ENCODE measurements around the gene CAMK2G. TPM values are rescaled to one million over a fixed set of nuclear protein-coding genes. Genes with fewer than 3 reads are reported as not detected.

The CAMK2G gene
- polyA plus RNA-seq, 2 of the 4 experiments (the other 2 are of a cell fraction): 22.6 to 25.5 TPM

DNA sequence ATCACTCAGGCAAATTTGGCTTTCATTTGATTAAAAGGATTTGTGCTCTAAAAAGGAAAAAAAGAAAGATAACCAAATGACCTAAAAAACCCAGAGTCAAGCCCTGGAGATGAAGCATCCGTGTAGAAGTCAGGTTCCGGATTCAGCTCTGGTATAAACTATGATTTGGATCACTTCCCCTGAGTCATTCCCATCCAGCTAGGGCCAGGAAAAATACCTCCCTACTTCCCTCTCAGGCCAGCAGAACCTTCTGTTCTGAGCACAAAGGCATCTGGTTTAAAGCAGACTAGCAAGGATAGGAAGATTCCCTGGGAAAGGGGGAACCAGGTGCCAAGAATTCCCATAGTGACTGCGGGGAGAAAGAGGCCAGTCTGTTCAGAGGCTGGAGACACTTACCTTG, 37.3 kb downstream of the CAMK2G start:
- TF ChIP-seq CBX2 (IDR thresholded peaks at IDR 0.05; ENCODE audit: borderline replicate concordance, low read depth) (no peak), NFE2L2 (conservative IDR thresholded peaks at IDR 0.05; ENCODE audit: low read length) (no peak), POLR2AphosphoS2 (conservative IDR thresholded peaks at IDR 0.05; ENCODE audit: low read length) (no peak), BHLHE40 (IDR thresholded peaks at IDR 0.05; ENCODE audit: low read depth, low read length) (no peak), RAD21 (conservative IDR thresholded peaks at IDR 0.05 in 1 of 2, IDR thresholded peaks at IDR 0.05 in 1 of 2) (no peak), MAZ (IDR thresholded peaks at IDR 0.05; ENCODE audit: borderline replicate concordance, low read depth, low read length) (no peak), EHF (CRISPR knock-in tag; IDR thresholded peaks at IDR 0.05) (no peak), MYC (IDR thresholded peaks at IDR 0.05; ENCODE audit: borderline replicate concordance, low read length) (no peak), KDM5A (IDR thresholded peaks at IDR 0.05) (no peak), SMC3 (IDR thresholded peaks at IDR 0.05) (no peak), MAFK (IDR thresholded peaks at IDR 0.05; ENCODE audit: partially characterized antibody) (no peak), ZFP36 (IDR thresholded peaks at IDR 0.05; ENCODE audit: borderline replicate concordance, partially characterized antibody) (no peak), CEBPB (IDR thresholded peaks at IDR 0.05) (no peak), HOXB5 (CRISPR knock-in tag; IDR thresholded peaks at IDR 0.05) (no peak), NPAS2 (CRISPR knock-in tag; IDR thresholded peaks at IDR 0.05; ENCODE audit: borderline replicate concordance) (no peak), RARB (CRISPR knock-in tag; IDR thresholded peaks at IDR 0.05) (no peak), ZSCAN20 (CRISPR knock-in tag; IDR thresholded peaks at IDR 0.05) (no peak)
- TF ChIP-seq, protein P1, sequence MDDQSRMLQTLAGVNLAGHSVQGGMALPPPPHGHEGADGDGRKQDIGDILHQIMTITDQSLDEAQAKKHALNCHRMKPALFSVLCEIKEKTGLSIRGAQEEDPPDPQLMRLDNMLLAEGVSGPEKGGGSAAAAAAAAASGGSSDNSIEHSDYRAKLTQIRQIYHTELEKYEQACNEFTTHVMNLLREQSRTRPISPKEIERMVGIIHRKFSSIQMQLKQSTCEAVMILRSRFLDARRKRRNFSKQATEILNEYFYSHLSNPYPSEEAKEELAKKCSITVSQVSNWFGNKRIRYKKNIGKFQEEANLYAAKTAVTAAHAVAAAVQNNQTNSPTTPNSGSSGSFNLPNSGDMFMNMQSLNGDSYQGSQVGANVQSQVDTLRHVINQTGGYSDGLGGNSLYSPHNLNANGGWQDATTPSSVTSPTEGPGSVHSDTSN (IDR thresholded peaks at IDR 0.05): no peak
- TF ChIP-seq, protein P2, sequence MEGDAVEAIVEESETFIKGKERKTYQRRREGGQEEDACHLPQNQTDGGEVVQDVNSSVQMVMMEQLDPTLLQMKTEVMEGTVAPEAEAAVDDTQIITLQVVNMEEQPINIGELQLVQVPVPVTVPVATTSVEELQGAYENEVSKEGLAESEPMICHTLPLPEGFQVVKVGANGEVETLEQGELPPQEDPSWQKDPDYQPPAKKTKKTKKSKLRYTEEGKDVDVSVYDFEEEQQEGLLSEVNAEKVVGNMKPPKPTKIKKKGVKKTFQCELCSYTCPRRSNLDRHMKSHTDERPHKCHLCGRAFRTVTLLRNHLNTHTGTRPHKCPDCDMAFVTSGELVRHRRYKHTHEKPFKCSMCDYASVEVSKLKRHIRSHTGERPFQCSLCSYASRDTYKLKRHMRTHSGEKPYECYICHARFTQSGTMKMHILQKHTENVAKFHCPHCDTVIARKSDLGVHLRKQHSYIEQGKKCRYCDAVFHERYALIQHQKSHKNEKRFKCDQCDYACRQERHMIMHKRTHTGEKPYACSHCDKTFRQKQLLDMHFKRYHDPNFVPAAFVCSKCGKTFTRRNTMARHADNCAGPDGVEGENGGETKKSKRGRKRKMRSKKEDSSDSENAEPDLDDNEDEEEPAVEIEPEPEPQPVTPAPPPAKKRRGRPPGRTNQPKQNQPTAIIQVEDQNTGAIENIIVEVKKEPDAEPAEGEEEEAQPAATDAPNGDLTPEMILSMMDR (IDR thresholded peaks at IDR 0.05): no peak
- TF ChIP-seq, protein P3, sequence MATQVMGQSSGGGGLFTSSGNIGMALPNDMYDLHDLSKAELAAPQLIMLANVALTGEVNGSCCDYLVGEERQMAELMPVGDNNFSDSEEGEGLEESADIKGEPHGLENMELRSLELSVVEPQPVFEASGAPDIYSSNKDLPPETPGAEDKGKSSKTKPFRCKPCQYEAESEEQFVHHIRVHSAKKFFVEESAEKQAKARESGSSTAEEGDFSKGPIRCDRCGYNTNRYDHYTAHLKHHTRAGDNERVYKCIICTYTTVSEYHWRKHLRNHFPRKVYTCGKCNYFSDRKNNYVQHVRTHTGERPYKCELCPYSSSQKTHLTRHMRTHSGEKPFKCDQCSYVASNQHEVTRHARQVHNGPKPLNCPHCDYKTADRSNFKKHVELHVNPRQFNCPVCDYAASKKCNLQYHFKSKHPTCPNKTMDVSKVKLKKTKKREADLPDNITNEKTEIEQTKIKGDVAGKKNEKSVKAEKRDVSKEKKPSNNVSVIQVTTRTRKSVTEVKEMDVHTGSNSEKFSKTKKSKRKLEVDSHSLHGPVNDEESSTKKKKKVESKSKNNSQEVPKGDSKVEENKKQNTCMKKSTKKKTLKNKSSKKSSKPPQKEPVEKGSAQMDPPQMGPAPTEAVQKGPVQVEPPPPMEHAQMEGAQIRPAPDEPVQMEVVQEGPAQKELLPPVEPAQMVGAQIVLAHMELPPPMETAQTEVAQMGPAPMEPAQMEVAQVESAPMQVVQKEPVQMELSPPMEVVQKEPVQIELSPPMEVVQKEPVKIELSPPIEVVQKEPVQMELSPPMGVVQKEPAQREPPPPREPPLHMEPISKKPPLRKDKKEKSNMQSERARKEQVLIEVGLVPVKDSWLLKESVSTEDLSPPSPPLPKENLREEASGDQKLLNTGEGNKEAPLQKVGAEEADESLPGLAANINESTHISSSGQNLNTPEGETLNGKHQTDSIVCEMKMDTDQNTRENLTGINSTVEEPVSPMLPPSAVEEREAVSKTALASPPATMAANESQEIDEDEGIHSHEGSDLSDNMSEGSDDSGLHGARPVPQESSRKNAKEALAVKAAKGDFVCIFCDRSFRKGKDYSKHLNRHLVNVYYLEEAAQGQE (IDR thresholded peaks at IDR 0.05): no peak
- H3K4me3 ChIP-seq: no peak overlapping the region
- ATAC-seq: no peak
- FAIRE-seq: no peak
- ChIA-PET CTCF (interaction anchor here (0.7 to 32.3 kb wide), 7 partner anchors 9 to 103 kb away, joined by 3 to 565 read pairs (median 4); partner anchors contain the start of gene CAMK2G), POLR2A (no interaction called here)
- WGBS (ENCODE audit: missing lambda C conversion rate): 82% methylated on average over 3 of the region's 3 CpGs
- H3K9me3 ChIP-seq: no peaks in the 10 kb centered on the region
- peaks cover 9% of the 10 kb centered on the region; the same call in 2 of the 3 replicates for H3K4me1 ChIP-seq
- no peak overlapping the region for H3K4me2 ChIP-seq
- DNase-seq (ENCODE audit: low read depth in 1 of 2, low spot score in 1 of 2): no peak
- no peak overlapping the region for H3K27ac ChIP-seq

DNA sequence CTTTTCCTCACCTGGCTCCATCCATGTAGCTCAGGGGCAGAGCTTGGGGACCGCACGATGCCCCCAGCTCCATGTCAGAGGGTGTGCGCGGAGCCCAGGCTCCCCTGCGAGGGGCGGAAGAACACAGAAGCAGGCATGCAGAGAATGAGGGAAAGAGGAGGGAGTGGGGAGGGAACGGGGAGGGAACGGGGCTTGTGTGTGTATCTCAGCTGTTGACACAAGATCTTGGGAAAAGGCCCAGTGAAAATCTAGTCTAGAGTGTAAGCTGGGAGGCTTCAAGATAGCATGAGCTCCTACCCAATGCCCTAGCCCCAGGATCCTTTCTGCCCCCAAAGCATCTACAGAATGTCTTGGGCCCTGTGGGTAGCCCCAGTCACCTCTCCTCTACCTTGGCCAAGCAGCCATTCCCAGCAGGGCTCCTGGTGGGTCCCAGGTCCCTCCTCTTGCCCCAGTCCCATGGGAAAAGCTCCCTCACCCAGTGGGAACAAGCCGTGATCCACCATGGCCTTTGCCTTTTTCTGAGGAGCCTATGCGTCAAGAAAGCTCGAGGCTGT, 37.9 kb downstream of the CAMK2G start:
- Histone ChIP-seq H3K9me3 (no peaks in the 10 kb centered on the region), H3K4me1 (peaks cover 9% of the 10 kb centered on the region; the same call in 2 of the 3 replicates), H3K4me3 (no peak overlapping the region), H3K27ac (no peak overlapping the region), H3K4me2 (no peak overlapping the region)
- no peak for FAIRE-seq
- 93% methylated on average over 11 of the region's 11 CpGs for WGBS (ENCODE audit: missing lambda C conversion rate)
- no peak for ATAC-seq
- DNase-seq (ENCODE audit: low read depth in 1 of 2, low spot score in 1 of 2): no peak
- TF ChIP-seq RAD21 (conservative IDR thresholded peaks at IDR 0.05 in 1 of 2, IDR thresholded peaks at IDR 0.05 in 1 of 2) (no peak), GATA3 (IDR thresholded peaks at IDR 0.05; ENCODE audit: borderline replicate concordance) (no peak), BHLHE40 (IDR thresholded peaks at IDR 0.05; ENCODE audit: low read depth, low read length) (no peak)
- TF ChIP-seq, protein P4, sequence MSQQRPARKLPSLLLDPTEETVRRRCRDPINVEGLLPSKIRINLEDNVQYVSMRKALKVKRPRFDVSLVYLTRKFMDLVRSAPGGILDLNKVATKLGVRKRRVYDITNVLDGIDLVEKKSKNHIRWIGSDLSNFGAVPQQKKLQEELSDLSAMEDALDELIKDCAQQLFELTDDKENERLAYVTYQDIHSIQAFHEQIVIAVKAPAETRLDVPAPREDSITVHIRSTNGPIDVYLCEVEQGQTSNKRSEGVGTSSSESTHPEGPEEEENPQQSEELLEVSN (IDR thresholded peaks at IDR 0.05; ENCODE audit: borderline replicate concordance, low read depth): no peak
- CTCF ChIA-PET: interaction anchor here (0.5 to 32.3 kb wide), 8 partner anchors 9 to 130 kb away, joined by 3 to 565 read pairs (median 4); partner anchors contain the start of gene CAMK2G
- POLR2A ChIA-PET: no interaction called here
